ENCODE results near the gene EFCAB3. TPM values are rescaled to one million over a fixed set of nuclear protein-coding genes. Genes with fewer than 3 reads are reported as not detected.
"Not testable (repeated sequence)": the region's sequence is repeated elsewhere in the genome, so short reads cannot be mapped to it uniquely, and the experiment has no call there.

Gene EFCAB3
- not detected for total RNA-seq

GRCh38 chr17:62380253-62380652 lies at the start of gene EFCAB3:
Gene EFCAB3 (plus strand): TSS chr17:62380553. CDS start chr17:62382980, 2,427 bp downstream.
- no peak for DNase-seq (ENCODE audit: low spot score)

DNA sequence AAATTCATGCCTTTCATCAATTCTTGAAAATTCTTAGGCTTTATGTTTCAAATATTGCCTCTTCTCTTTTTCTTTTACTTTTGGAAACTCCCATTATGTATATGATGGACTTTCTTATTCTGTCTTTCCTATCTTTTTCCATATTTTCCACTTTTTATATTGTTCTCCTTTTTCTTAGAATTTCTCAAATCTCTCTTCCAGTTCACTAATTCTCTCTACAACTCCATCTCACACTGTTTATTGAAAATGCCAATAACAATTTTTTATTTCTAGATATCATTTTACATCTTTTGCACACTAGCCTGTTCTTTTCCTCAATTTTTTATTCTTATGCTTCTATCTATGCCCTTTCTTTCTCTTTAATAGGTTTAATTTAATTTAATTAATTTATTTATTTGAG lies 43.8 kb upstream of the EFCAB3 start:
- no peak for DNase-seq (ENCODE audit: low spot score)

- no peak for DNase-seq (ENCODE audit: low spot score)
Observed at GRCh38 chr17:62343764-62344270, 36.5 kb upstream of the EFCAB3 start.

DNA sequence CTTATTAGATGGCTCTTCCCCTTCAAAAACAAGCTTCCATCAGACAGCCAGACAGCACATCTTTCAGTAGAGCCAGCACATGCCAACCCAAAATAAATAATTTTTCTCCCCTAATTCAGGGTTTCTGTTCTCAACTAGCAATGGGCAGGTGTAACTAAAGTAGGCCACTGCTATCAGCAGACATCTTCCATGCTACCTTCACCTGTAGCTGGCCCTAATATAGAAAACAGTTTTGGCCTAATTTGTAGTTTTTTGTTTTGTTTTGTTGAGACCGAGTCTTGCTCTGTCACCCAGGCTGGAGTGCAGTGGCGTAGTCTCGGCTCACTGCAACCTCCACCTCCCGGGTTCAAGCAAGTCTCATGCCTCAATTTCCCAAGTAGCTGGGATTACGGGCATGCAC lies 29.2 kb upstream of the EFCAB3 start:
- DNase-seq (ENCODE audit: low spot score) = no peak

- DNase-seq (ENCODE audit: low spot score) = no peak
Observed at GRCh38 chr17:62366191-62366590, 14.2 kb upstream of the EFCAB3 start.

DNA sequence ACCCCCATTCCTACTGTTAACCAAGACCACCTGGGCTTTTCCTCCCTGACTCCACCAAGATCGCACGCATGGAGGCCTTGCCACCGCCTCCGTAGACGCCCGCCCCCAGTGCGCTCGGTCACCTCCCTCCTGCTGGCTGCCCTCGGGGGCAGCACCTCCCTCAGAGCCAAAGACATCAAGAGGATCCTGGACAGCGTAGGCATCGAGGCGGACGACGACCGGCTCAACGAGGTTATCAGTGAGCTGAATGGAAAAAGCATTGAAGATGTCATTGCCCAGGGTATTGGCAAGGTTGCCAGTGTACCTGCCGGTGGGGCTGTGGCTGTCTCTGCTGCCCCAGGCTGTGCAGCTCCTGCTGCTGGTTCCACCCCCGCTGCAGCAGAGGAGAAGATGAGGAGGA lies 1.2 kb downstream of the EFCAB3 start:
- DNase-seq (ENCODE audit: low spot score) = no peak

- DNase-seq (ENCODE audit: low spot score) = no peak
Observed at GRCh38 chr17:62388856-62389255, 8.5 kb downstream of the EFCAB3 start.

DNA sequence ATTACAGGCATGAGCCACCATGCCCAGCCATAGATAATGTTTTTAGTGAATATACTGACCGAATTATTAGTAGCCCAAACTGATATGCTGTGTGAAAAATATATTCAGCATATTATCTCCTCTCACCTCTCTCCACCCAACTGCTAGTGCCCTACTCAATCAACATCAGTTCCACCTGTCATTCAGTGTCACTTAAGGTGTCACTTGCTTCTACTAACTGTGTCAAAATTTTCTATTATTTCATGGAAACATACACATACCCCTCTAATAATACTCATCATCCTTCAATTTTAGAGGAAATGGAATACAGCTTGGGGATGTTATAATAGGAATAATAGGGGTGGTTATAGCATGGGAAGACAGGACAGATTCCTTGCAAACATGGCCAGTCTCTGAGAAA lies 12.6 kb downstream of the EFCAB3 start:
- no peak for DNase-seq (ENCODE audit: low spot score)

GRCh38 chr17:62398891-62399290 lies 18.5 kb downstream of the EFCAB3 start:
- no peak for DNase-seq (ENCODE audit: low spot score)

DNA sequence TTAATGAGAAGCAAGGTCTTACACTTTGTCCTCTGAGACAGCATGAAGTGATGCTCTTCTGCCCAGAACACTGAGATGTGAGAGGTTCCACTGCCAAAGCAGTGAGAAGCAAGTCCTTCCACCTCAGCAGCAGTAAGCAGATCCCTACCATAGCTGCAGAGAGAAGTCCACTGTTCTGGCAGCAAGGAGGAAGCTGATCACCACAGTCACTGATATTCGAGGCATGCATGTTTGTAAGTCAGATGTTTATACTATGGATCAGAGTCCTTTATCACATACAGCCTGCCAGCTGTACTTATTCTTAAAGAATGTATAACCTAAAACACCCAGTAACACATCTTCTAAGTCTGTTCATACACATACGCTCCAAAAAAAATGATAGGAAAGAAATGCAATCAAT lies 25.1 kb downstream of the EFCAB3 start:
- DNase-seq (ENCODE audit: low spot score) = no peak

DNA sequence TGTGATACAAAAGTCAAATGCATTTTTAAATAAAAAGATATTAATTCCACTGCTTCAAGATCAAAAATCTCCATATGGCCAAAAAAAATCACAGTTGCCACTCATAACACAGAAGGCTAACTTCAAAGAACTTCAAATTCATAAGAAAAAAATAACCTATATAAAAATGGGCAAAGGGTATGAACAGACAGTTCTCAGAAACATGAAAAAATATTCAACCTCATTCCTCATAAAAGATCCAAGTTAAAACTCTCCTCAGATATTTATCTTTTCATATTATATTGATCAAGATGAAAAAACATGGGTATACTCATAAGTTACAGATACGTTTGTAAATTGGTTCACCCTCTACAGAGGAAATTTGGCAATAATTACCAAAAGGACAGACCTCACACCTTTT lies 32.7 kb downstream of the EFCAB3 start:
- not testable (repeated sequence) for DNase-seq (ENCODE audit: low spot score)

GRCh38 chr17:62423647-62424461 lies 43.5 kb downstream of the EFCAB3 start, which contains the start of gene METTL2A:
Gene METTL2A (plus strand): TSS chr17:62423897. CDS start chr17:62423903, 6 bp downstream.
- DNase-seq (ENCODE audit: low spot score) = peak; percentile 88

DNA sequence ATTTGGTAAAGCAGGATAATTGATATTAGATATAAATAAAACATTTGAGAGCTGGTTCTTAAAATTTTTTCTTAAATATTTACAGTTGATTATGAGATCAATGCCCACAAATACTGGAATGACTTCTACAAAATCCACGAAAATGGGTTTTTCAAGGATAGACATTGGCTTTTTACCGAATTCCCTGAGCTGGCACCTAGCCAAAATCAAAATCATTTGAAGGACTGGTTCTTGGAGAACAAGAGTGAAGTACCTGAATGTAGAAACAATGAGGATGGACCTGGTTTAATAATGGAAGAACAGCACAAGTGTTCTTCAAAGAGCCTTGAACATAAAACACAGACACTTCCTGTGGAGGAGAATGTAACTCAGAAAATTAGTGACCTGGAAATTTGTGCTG lies 45.9 kb downstream of the EFCAB3 start:
- DNase-seq (ENCODE audit: low spot score) = not testable (repeated sequence)

GRCh38 chr17:62435251-62435650 lies 54.9 kb downstream of the EFCAB3 start:
- not testable (repeated sequence) for DNase-seq (ENCODE audit: low spot score)

GRCh38 chr17:62441181-62441580 lies 60.8 kb downstream of the EFCAB3 start:
- not testable (repeated sequence) for DNase-seq (ENCODE audit: low spot score)

GRCh38 chr17:62444063-62444462 lies 63.7 kb downstream of the EFCAB3 start:
- DNase-seq (ENCODE audit: low spot score) = no peak

DNA sequence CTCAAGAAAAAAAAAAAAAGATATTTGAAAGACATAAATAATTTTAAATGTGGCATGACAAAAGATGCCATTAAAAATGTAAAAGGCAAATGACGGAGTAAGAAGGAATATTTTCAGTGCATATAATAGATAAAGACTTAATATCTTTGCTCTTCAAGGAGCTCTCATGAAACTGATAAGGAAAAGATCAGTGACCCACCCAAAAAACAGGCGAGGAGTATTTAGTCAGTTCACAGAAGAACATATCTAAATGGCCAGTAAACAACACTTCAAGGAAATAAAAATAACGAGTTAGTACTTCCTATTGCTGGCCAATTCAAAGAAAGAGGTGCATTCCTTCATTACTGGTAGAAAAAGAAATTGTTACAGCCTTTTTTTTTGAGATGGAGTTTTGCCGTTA lies 65.4 kb downstream of the EFCAB3 start:
- DNase-seq (ENCODE audit: low spot score) = not testable (repeated sequence)

DNA sequence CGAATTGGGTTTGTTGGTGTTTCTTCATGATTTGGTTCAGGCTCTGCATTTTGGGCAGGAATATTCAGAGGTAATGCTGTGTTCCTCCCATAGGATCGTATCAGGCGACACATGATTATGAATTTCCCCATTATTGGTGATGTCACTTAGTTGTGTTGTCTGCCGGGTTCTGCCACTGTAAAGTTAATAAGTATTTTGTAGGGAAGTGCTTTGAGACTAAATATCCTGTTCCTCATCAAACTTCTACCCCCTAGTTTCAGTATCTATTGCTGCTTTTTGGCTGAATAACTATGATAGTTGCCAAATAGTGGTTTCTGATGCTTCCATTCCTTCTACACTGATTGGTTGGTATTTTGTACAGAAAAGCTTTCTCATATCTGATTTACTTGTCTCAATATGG lies 71.8 kb downstream of the EFCAB3 start:
- not testable (repeated sequence) for DNase-seq (ENCODE audit: low spot score)

DNA sequence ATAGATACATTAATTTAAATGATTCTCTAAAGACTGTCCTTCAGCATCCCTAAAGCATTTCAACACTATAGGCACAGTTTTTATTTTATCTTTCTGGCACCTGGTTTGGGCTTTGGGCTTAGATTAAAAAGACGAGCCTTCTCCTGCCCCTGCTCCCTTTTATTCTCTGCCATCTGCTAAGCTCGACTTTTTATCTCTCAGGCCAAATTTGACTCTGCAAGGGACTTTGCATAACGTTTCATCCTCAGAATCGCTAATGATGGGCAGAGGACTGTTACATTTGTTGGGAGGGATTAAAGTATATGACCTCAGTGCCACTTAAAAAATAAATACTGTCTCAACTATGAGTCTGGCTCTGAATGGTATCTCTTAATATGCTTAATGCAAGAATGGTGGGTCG lies 72.7 kb downstream of the EFCAB3 start:
- not testable (repeated sequence) for DNase-seq (ENCODE audit: low spot score)

DNA sequence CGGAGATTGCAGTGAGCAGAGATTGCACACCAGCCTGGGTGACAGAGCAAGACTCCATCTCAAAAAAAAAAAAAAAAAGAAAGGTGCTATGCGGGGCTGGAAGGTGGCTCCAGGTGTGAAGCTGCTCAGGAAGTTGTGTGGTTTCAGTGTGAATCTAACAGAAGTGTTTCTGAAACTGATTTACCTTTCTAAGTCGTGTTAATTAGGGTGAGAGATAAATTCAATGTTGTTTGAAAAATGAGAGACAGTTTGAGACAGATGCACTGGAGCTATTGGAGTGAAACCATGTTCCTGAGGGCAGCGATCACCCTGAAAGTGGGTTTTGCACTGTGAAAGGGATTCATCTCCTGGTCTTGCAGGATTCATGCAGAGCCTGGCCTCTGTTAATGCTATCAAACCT lies 73.3 kb downstream of the EFCAB3 start:
- not testable (repeated sequence) for DNase-seq (ENCODE audit: low spot score)

DNA sequence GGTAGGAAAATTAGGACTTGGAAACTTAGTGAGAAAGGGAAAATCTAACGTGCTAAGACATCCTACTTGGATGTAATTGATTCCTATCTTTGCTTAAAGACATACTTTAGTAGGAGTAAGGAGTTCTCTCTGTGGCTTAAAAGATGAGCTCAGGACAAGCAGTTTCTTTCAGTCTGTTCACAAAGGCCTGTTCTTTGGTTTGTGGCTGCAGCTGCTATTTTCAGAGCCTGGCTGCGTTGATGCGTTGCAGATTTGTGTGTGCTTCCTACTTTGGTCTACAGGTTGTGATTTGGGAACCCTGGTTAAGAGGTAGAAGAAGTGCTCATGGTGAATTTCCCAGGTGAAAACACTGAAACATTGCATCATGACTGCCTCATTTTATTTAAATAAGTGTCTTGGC lies 73.8 kb downstream of the EFCAB3 start:
- not testable (repeated sequence) for DNase-seq (ENCODE audit: low spot score)

DNA sequence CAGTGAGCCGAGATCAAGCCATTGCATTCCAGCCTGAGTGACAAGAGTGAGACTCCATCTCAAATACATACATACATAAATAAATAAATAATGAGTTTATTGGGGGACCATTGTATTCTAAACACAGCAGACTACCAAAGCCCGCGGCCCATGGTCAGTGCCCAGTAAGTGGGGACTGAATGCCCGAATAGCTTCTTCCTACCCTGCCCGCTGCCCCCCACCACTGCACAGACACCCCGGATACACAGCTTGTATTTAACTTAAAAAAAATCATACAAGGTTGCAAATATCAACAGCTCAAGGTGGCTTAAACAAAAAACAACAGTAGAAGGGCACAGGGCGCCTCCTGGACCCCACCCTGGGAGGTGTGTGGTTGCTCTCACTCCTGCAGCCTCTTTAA lies 75.7 kb downstream of the EFCAB3 start:
- no peak for DNase-seq (ENCODE audit: low spot score)

- DNase-seq (ENCODE audit: low spot score) = not testable (repeated sequence)
Observed at GRCh38 chr17:62458483-62458882, 78.1 kb downstream of the EFCAB3 start.
